T-helper 22 cell (primary cell): ENCODE data around the gene DNAJC12.

Experiments
- DNase-seq: peaks from one replicate; pipeline ENCODE4 v3.0.0-alpha.2; 2020; ENCODE audit warnings: low read depth

The DNAJC12 gene

DNA sequence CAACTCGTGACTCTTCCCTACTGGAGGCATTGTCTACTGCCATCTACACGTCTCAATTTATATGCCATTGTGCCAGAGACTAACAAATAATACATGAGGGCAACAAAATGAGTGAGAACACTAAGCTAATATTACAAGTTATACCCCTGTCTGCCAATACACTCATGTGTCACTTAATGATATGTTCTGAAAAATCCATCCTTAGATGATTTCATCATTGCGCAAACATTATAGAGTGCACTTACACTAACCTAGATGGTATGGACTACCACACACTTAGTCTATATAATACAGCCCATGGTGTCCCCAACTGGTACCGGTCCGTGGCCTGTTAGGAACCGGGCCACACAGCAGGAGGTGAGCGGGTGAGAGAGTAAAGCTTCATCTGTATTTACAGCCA is 77.7 kb downstream of the DNAJC12 start:
- DNase-seq, result no peak
